Measurements from ENCODE around the gene ZNF43.
"Not testable (repeated sequence)": the region's sequence is repeated elsewhere in the genome, so short reads cannot be mapped to it uniquely, and the experiment has no call there.

Gene ZNF43

DNA sequence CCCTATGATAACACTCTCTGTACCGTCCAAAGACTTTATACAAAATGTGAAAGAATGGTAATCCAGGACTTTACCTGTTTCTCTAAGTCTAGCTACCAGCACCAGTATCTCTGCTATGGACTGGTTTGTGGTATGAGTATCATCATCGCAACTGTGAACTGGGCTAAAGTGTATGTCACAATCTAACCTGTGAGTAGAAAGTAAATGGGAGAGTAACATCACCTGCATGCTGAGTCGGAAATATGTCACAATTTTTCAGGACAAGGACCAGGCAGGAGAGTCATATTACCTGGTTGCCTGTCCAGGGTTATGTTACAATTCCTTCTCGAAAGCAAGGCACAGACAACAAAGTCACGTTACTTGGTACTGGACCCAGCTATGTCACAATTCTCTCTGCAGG, 5.1 kb upstream of the ZNF43 start:
- no peak for DNase-seq

GRCh38 chr19:21839976-21840375, 4.0 kb upstream of the ZNF43 start:
- TF ChIP-seq GATA1 (IDR thresholded peaks at IDR 0.05; ENCODE audit: low read depth, low read length) (no peak), POLR2A (IDR thresholded peaks at IDR 0.05; ENCODE audit: low read length) (no peak)
- DNase-seq = no peak

More for the DNA sequence above, 5.1 kb upstream of the ZNF43 start:
- TF ChIP-seq GATA1 (IDR thresholded peaks at IDR 0.05; ENCODE audit: low read depth, low read length) (no peak), POLR2A (IDR thresholded peaks at IDR 0.05; ENCODE audit: low read length) (no peak)

GRCh38 chr19:21838646-21839045, 2.7 kb upstream of the ZNF43 start:
- TF ChIP-seq GATA1 (IDR thresholded peaks at IDR 0.05; ENCODE audit: low read depth, low read length) (no peak), POLR2A (IDR thresholded peaks at IDR 0.05; ENCODE audit: low read length) (no peak)
- no peak for DNase-seq

DNA sequence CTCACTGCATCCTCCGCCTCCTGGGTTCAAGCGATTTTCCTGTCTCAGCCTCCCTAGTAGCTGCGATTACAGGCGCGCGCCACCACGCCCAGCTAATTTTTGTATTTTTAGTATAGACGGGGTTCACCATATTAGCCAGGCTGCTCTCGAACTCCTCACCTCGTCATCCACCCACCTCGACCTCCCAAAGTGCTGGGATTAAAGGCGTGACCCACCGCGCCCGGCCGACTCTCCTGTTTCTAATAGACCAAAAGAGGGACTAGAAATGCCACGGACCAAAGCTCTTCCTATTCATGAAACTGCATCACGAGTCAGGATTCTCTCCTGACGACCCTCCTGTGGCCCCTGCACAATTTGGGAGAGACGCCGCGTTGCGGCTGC, 563 bp downstream of the ZNF43 start:
- DNase-seq = no peak
- TF ChIP-seq POLR2A (IDR thresholded peaks at IDR 0.05; ENCODE audit: low read length) (no peak), GATA1 (IDR thresholded peaks at IDR 0.05; ENCODE audit: low read depth, low read length) (no peak)

DNA sequence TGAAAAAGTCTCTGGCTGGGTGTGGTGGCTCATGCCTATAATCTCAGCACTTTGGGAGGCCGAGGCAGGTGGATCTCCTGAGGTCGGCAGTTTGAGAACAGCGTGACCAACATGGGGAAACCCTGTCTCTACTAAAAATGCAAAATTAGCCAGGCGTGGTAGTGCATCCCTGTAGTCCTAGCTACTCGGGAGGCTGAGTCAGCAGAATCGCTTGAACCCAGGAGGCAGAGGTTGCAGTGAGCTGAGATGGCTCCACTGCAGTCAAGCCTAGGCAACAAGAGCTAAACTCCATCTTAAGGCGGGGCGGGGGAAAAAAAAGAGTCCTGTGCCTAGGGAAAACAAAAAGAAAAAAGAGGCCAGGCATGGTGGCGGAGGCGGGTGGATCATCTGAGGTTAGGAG, 2.2 kb downstream of the ZNF43 start:
- TF ChIP-seq GATA1 (IDR thresholded peaks at IDR 0.05; ENCODE audit: low read depth, low read length) = no peak
- no peak for TF ChIP-seq POLR2A (IDR thresholded peaks at IDR 0.05; ENCODE audit: low read length)
- no peak for DNase-seq

- no peak for DNase-seq
- TF ChIP-seq POLR2A (IDR thresholded peaks at IDR 0.05; ENCODE audit: low read length) = no peak
- TF ChIP-seq GATA1 (IDR thresholded peaks at IDR 0.05; ENCODE audit: low read depth, low read length) = no peak
Measured at GRCh38 chr19:21824679-21825078, 11.3 kb downstream of the ZNF43 start.

DNA sequence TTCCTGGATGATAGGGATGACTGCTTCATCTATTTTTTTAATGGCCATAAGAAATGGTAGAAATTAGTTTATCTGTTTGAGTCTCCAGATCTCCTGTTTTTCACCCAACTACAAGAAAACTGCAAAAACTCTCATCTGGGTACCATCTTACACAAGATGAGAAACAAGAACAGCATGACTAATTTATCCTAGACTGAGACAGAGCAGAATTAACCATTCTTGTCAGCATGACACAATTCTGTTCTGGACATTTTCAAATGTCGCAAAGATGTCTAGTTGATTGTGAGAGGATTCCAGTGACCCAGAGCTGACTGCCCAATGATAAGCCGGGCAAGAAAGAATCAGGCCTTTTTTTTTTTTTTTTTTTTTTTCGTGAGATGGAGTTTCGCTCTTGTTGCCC, 12.8 kb downstream of the ZNF43 start:
- TF ChIP-seq POLR2A (IDR thresholded peaks at IDR 0.05; ENCODE audit: low read length) (no peak), GATA1 (IDR thresholded peaks at IDR 0.05; ENCODE audit: low read depth, low read length) (no peak)
- DNase-seq = no peak

DNA sequence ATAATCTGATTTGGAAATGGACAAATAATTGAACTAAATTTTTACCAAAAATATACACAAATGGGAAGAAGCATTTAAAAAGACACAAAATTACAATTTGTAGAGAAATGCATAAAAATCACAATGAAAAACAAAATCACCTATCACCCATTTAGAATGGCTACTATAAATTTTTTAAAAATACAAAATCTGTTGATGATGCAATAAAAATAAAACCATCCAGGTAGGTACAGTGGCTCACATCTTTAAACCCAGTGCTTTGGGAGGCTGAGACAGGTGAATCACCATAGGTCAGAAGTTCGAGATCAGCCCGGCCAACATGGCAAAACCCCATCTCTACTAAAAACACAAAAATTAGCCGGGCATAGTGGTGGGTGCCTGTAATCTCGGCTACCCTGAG, 23.5 kb downstream of the ZNF43 start:
- no peak for TF ChIP-seq GATA1 (IDR thresholded peaks at IDR 0.05; ENCODE audit: low read depth, low read length)
- no peak for TF ChIP-seq POLR2A (IDR thresholded peaks at IDR 0.05; ENCODE audit: low read length)
- no peak for DNase-seq

- DNase-seq = not testable (repeated sequence)
Measured at GRCh38 chr19:21808400-21809000, 27.5 kb downstream of the ZNF43 start.

GRCh38 chr19:21789466-21790085, 46.4 kb downstream of the ZNF43 start:
- no peak for TF ChIP-seq POLR2A (IDR thresholded peaks at IDR 0.05; ENCODE audit: low read length)
- no peak for TF ChIP-seq GATA1 (IDR thresholded peaks at IDR 0.05; ENCODE audit: low read depth, low read length)
- DNase-seq = no peak

DNA sequence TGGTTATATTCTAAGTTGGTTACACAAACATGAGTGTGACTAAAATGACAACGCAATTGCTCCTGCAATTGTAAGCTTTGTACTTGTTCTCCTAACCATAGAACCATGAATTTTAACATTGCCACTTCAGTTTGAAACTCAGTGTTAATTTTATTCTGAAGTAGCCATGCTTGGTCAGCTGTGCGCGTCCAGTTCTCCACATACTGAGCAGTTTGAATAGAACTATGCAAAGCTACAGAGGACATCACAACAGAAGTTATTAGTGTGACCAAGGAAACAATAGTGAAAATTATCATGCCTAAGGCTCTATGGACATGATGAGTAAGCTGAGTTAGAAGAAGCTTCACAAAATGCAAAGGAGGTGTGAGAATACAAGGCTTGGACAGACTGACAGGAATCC, 49.0 kb downstream of the ZNF43 start:
- DNase-seq = no peak
- TF ChIP-seq POLR2A (IDR thresholded peaks at IDR 0.05; ENCODE audit: low read length) (no peak), GATA1 (IDR thresholded peaks at IDR 0.05; ENCODE audit: low read depth, low read length) (no peak)

- DNase-seq = not testable (repeated sequence)
Measured at GRCh38 chr19:21775792-21776191, 60.2 kb downstream of the ZNF43 start.

DNA sequence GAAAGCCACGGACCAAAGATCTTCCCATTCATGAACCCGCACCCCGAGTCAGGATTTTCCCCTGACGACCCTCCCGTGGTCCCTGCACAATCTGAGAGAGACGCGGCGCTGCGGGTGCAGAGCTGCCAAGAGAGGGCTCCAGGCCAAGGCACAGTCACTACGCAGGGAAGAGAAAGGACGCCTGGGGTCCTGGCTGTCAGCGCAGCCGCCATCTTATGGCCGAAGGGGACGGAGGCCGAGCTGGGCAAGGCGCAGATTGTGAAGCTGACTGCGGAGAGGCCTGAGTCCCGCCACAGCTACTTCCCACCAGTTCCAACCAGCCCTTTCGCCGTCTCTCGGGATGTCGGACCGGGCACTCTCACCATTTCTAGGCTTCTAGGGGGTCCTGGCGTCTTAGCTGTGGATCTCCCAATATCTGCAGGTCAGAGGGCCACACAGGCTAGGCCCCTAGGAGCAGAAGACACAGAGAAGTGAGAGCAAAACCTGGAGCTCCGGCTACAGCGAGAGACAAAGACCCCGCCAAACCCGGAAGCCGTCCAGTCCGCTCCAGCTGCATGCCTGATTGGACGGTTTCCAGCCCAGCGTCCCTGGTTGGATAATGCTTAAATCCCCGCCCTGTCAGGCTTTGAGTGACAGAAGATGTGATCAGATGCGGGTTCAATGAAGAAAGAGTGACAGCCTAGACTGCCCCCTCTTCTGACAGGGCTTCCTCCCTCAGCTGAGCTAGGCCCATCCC, 68.7 kb downstream of the ZNF43 start, which contains the start of gene ZNF100:
ZNF100 (minus strand) TSS at position 515 of the 736 bp plus-strand sequence; CDS start at position 365, 150 bp downstream.
- peak; percentile 91 to 94 for DNase-seq
- peak; percentile 86 for TF ChIP-seq POLR2A (IDR thresholded peaks at IDR 0.05; ENCODE audit: low read length)
- no peak for TF ChIP-seq GATA1 (IDR thresholded peaks at IDR 0.05; ENCODE audit: low read depth, low read length)

DNA sequence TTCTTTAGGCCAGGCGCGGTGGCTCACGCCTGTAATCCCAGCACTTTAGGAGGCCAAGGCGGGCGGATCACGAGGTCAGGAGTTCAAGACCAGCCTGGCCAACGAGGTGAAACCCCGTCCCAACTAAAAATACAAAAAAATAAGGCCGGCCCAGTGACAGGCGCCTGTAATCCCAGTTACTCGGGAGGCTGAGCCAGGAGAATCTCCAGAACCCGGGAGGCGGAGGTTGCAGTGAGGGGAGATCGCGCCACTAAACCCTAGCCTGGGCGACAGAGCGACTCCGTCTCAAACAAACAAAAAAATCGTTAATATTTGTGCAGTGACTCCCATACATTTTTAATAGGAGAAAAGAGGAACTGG, 69.3 kb downstream of the ZNF43 start:
- not testable (repeated sequence) for DNase-seq

DNA sequence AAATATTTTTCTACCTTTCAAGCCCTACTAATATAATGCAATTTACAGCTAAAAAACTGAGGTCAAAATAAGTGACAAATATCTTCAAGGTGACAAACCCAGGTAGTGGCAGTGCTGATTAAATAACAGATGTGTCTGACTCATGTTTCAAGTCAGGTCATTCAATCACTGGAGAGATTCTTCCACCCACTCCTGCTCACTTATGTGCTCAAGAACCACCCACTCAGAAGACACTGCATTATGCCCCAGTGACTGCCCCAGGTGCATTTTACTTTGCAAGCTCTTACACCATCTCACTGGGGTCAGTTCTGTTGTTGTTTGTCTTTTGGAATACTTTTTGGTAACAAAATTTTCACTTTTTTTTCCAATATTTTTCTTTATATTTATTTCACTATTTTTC, 70.8 kb downstream of the ZNF43 start:
- TF ChIP-seq POLR2A (IDR thresholded peaks at IDR 0.05; ENCODE audit: low read length) = no peak
- TF ChIP-seq GATA1 (IDR thresholded peaks at IDR 0.05; ENCODE audit: low read depth, low read length) = no peak
- DNase-seq = no peak

GRCh38 chr19:21761547-21761946, 74.4 kb downstream of the ZNF43 start:
- not testable (repeated sequence) for DNase-seq

All from erythroblast (primary cell).